Activated T-helper 1 cell treated with Interleukin-2 at 50 U/mL for 16 hours (primary cell): ENCODE data around the gene SULT1E1.

Experiments
- DNase-seq: peaks from one replicate; pipeline ENCODE4 v3.0.0-alpha.2; 2020; ENCODE audit warnings: low read depth

Gene SULT1E1

GRCh38 chr4:69860052-69860451, at the start of gene SULT1E1:
TSS of gene SULT1E1 (minus strand) at chr4:69860145. CDS start at chr4:69857644, 2,501 bp downstream.
- DNase-seq: no peak

GRCh38 chr4:69909195-69909594, 49.2 kb upstream of the SULT1E1 start:
- DNase-seq: no peak

- no peak for DNase-seq
Observed at GRCh38 chr4:69907151-69907550, 47.2 kb upstream of the SULT1E1 start.

GRCh38 chr4:69896530-69897116, 36.7 kb upstream of the SULT1E1 start:
- no peak for DNase-seq

GRCh38 chr4:69894721-69895120, 34.8 kb upstream of the SULT1E1 start:
- no peak for DNase-seq

- no peak for DNase-seq
Observed at GRCh38 chr4:69894186-69894585, 34.2 kb upstream of the SULT1E1 start.

- DNase-seq: no peak
Observed at GRCh38 chr4:69888336-69888735, 28.4 kb upstream of the SULT1E1 start.

- no peak for DNase-seq
Observed at GRCh38 chr4:69882150-69882549, 22.2 kb upstream of the SULT1E1 start.

- no peak for DNase-seq
Observed at GRCh38 chr4:69881173-69881773, 21.3 kb upstream of the SULT1E1 start.

GRCh38 chr4:69878250-69878649, 18.3 kb upstream of the SULT1E1 start:
- DNase-seq: no peak

- DNase-seq: no peak
Observed at GRCh38 chr4:69877453-69877852, 17.5 kb upstream of the SULT1E1 start.

GRCh38 chr4:69876071-69876470, 16.1 kb upstream of the SULT1E1 start:
- DNase-seq: no peak

- no peak for DNase-seq
Observed at GRCh38 chr4:69875576-69875975, 15.6 kb upstream of the SULT1E1 start.

- DNase-seq: no peak
Observed at GRCh38 chr4:69874507-69874906, 14.6 kb upstream of the SULT1E1 start.

GRCh38 chr4:69861756-69862155, 1.8 kb upstream of the SULT1E1 start:
- DNase-seq: no peak

GRCh38 chr4:69860521-69861298, 765 bp upstream of the SULT1E1 start:
- DNase-seq: no peak

GRCh38 chr4:69859140-69859685, 732 bp downstream of the SULT1E1 start:
- DNase-seq: no peak

GRCh38 chr4:69858690-69859089, 1.3 kb downstream of the SULT1E1 start:
- no peak for DNase-seq

GRCh38 chr4:69855822-69856221, 4.1 kb downstream of the SULT1E1 start:
- DNase-seq: no peak

GRCh38 chr4:69849969-69850368, 10.0 kb downstream of the SULT1E1 start:
- DNase-seq: no peak

GRCh38 chr4:69849297-69849696, 10.6 kb downstream of the SULT1E1 start:
- DNase-seq: no peak

GRCh38 chr4:69848028-69848427, 11.9 kb downstream of the SULT1E1 start:
- no peak for DNase-seq

- DNase-seq: no peak
Observed at GRCh38 chr4:69843932-69844331, 16.0 kb downstream of the SULT1E1 start.
